Measurements from ENCODE around the gene SEC31A.
"Not testable (repeated sequence)": the region's sequence is repeated elsewhere in the genome, so short reads cannot be mapped to it uniquely, and the experiment has no call there.

The SEC31A gene

GRCh38 chr4:82850684-82851083 is 40.3 kb downstream of the SEC31A start:
- TF ChIP-seq Cebpa-rat (IDR thresholded peaks at IDR 0.05) = no peak
- Histone ChIP-seq H3K9ac (no peak overlapping the region), H3K4me1 (no peaks in the 10 kb centered on the region), H3K27me3 (no peaks in the 10 kb centered on the region), H4K20me1 (no peaks in the 10 kb centered on the region), H3K4me3 (no peak overlapping the region), H3K36me3 (peaks cover 91% of the 10 kb centered on the region), H3K9me3 (no peaks in the 10 kb centered on the region), H3K27ac (no peak overlapping the region), H3K4me2 (no peak overlapping the region)

DNA sequence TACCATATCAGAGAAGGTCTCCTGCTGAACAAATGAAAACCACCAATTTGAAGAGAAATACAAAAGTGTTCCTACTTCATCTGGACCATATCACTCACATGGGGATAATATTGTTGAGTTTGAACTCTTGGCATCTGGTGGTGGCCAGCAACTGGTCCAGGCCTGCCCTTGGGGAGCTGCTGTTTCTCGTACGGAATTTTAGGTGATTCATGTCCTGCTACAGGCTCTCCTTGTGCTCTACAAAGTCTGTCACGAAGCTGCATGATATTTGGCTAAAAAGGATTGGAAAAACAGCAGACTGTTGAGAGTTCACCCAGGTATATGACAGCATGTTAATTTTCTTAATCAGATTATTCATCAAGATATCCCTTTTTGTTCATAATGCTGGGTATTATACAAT is 42.2 kb downstream of the SEC31A start:
- 0 out of 2 replicates have a peak, but pooled peaks cover 4% of the 10 kb centered on the region for H4K20me1 ChIP-seq
- H3K27ac ChIP-seq = no peak overlapping the region
- no peaks in the 10 kb centered on the region for H3K27me3 ChIP-seq
- H3K9ac ChIP-seq = no peak overlapping the region
- no peak overlapping the region for H3K4me3 ChIP-seq
- no peak overlapping the region for H3K4me2 ChIP-seq
- TF ChIP-seq Cebpa-rat (IDR thresholded peaks at IDR 0.05) = no peak
- H3K9me3 ChIP-seq = no peaks in the 10 kb centered on the region
- no peaks in the 10 kb centered on the region for H3K4me1 ChIP-seq
- peaks cover 91% of the 10 kb centered on the region for H3K36me3 ChIP-seq

DNA sequence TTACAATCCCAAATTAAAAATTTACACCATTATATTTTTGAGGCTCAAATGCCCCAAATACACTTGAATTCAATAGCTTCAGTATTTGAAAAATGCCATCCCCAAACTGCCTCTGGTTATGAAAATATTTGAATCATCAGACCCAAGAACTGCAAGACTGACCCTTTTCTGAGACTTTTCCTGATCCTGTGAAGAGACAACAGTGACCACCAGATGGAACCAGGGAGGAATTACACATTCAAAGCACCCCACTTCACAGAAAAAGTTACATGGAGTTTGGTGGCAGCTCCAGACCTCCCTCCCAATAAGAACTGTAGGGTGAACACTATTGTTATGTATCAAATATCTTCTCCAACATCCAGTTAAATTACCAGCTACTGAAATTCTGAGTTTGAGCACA is 48.4 kb downstream of the SEC31A start:
- Histone ChIP-seq H3K36me3 (peaks cover 95% of the 10 kb centered on the region), H3K4me2 (no peak overlapping the region), H3K27me3 (no peaks in the 10 kb centered on the region), H3K4me3 (no peak overlapping the region), H4K20me1 (peaks cover 4% of the 10 kb centered on the region; the same call in 1 of the 2 replicates), H3K27ac (no peak overlapping the region), H3K9me3 (no peaks in the 10 kb centered on the region), H3K9ac (no peak overlapping the region), H3K4me1 (no peaks in the 10 kb centered on the region)
- TF ChIP-seq Cebpa-rat (IDR thresholded peaks at IDR 0.05) = no peak

DNA sequence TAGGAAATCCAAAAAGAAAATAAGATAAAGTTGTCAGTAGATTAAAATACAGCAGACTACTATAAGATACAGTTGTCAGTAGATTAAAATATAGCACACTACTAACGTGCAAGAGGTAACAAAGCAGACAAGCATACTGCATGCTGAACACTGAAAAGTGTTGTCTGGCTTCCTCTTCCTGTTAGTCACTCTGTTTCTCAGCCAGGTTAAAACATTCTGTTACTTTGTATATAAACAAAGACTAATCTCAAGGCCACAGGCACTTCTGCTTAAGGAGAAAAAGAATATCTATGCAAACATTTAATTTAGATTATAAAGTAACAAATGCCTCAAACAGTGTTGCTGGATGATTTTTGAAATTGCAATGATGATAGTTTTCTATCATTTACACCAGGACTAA is 51.3 kb downstream of the SEC31A start:
- Histone ChIP-seq H3K27me3 (no peaks in the 10 kb centered on the region), H3K9ac (no peak overlapping the region), H3K9me3 (no peaks in the 10 kb centered on the region), H3K36me3 (peaks cover 89% of the 10 kb centered on the region), H4K20me1 (peaks cover 4% of the 10 kb centered on the region; the same call in 1 of the 2 replicates), H3K4me3 (no peak overlapping the region), H3K27ac (no peak overlapping the region), H3K4me1 (no peaks in the 10 kb centered on the region), H3K4me2 (no peak overlapping the region)
- TF ChIP-seq Cebpa-rat (IDR thresholded peaks at IDR 0.05) = no peak

DNA sequence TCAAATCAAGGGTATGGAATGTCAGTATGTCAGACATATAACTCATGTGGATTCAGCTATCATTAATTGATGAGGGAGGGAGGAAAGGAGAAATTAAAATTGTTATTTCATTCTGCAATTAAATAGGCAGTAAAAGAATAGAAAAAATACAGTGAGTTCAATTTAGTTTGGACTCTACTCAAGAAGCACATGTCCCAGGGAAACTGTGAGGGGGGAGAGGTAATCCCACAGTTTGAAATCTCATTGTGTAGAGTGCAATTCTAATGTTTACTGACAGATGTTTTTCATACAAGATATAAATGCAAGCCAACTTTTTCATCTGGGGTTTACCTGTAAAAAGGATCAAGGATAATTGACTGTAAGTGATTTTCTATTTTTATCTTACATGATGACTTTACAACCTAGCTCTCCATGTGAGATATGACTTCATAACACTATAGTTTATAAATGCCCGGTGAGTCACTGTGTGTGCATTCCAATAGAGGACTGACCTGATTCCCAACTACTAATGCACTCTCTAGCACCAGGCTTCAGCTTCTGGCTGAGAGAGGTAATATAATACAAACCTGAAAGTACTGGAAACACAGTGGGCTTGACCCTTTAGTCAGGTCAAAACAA is 57.1 kb downstream of the SEC31A start:
- no peak overlapping the region for H3K9ac ChIP-seq
- no peaks in the 10 kb centered on the region for H3K27me3 ChIP-seq
- no peaks in the 10 kb centered on the region; the same call in 1 of the 2 replicates for H4K20me1 ChIP-seq
- no peak for TF ChIP-seq Cebpa-rat (IDR thresholded peaks at IDR 0.05)
- no peak overlapping the region for H3K4me2 ChIP-seq
- H3K36me3 ChIP-seq = peaks cover 69% of the 10 kb centered on the region
- peaks cover 10% of the 10 kb centered on the region; the same call in 1 of the 2 replicates for H3K9me3 ChIP-seq
- H3K4me1 ChIP-seq = no peaks in the 10 kb centered on the region
- H3K4me3 ChIP-seq = no peak overlapping the region
- H3K27ac ChIP-seq = no peak overlapping the region

GRCh38 chr4:82833060-82833459 is 57.9 kb downstream of the SEC31A start:
- not testable (repeated sequence) for H3K4me2 ChIP-seq, H3K4me1 ChIP-seq, H3K27me3 ChIP-seq, H3K27ac ChIP-seq, H3K9me3 ChIP-seq, H3K9ac ChIP-seq, H4K20me1 ChIP-seq, H3K4me3 ChIP-seq
- H3K36me3 ChIP-seq = peaks cover 69% of the 10 kb centered on the region

GRCh38 chr4:82825425-82825824 is 65.5 kb downstream of the SEC31A start:
- H3K27me3 ChIP-seq = no peaks in the 10 kb centered on the region
- H3K27ac ChIP-seq = no peak overlapping the region
- H3K9me3 ChIP-seq = no peaks in the 10 kb centered on the region
- no peak for TF ChIP-seq Cebpa-rat (IDR thresholded peaks at IDR 0.05)
- no peak overlapping the region for H3K4me2 ChIP-seq
- H3K36me3 ChIP-seq = peaks cover 92% of the 10 kb centered on the region
- no peak overlapping the region for H3K9ac ChIP-seq
- H3K4me3 ChIP-seq = no peak overlapping the region
- no peaks in the 10 kb centered on the region for H4K20me1 ChIP-seq
- H3K4me1 ChIP-seq = no peaks in the 10 kb centered on the region

DNA sequence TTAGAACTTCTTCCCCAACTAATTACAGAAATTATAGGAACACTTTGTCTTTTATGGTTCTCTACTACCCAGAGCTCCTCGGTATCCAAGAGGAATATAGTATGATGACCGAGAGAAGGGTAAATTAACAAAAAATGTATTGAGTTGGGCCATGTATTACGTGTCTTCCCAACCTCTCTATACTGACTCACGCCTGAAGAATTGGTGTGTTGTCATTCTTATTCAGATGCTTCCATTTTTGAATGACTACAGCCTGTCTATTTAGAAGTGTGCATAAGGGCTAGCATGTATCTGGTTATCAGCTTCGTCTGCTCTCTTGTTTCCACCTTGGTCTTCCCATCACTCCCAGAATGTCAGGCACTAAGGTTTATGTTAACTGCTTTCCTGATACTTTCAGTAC is 67.9 kb downstream of the SEC31A start:
- no peak for TF ChIP-seq Cebpa-rat (IDR thresholded peaks at IDR 0.05)
- Histone ChIP-seq H3K27ac (no peak overlapping the region), H3K4me3 (no peak overlapping the region), H4K20me1 (no peaks in the 10 kb centered on the region), H3K4me2 (no peak overlapping the region), H3K9ac (no peak overlapping the region), H3K27me3 (no peaks in the 10 kb centered on the region), H3K9me3 (no peaks in the 10 kb centered on the region), H3K4me1 (no peaks in the 10 kb centered on the region), H3K36me3 (peaks cover 100% of the 10 kb centered on the region)

DNA sequence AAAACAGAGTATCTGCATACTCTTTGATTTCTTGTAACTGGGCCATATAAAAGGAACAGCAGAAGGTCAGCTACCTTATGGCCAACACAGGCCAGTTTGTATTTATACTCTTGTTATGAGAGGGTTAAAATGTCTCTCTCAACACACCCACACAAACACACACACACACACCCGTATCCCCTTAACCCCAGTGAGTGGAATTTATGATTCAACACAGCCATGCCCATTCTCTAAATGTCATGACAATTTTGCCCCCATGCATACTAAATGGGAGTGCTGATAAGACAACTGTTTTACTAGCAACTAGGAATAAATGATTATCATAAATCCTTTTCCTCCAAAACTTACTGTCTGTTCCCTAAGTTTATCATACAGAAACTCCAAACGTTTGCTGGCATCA is 70.3 kb downstream of the SEC31A start:
- TF ChIP-seq Cebpa-rat (IDR thresholded peaks at IDR 0.05) = no peak
- H3K36me3 ChIP-seq = peaks cover 98% of the 10 kb centered on the region

GRCh38 chr4:82818664-82819662 is 72.0 kb downstream of the SEC31A start:
- Histone ChIP-seq H3K4me1 (no peaks in the 10 kb centered on the region), H4K20me1 (no peaks in the 10 kb centered on the region), H3K4me3 (no peak overlapping the region), H3K27ac (no peak overlapping the region), H3K9me3 (no peaks in the 10 kb centered on the region), H3K4me2 (no peak overlapping the region), H3K27me3 (no peaks in the 10 kb centered on the region), H3K36me3 (peaks cover 81% of the 10 kb centered on the region), H3K9ac (no peak overlapping the region)
- TF ChIP-seq Cebpa-rat (IDR thresholded peaks at IDR 0.05) = no peak

More for the DNA sequence above, 70.3 kb downstream of the SEC31A start:
- Histone ChIP-seq H3K9me3 (no peaks in the 10 kb centered on the region), H3K4me1 (no peaks in the 10 kb centered on the region), H3K9ac (no peak overlapping the region), H3K27me3 (no peaks in the 10 kb centered on the region), H3K4me3 (no peak overlapping the region), H4K20me1 (no peaks in the 10 kb centered on the region), H3K4me2 (no peak overlapping the region), H3K27ac (no peak overlapping the region)

DNA sequence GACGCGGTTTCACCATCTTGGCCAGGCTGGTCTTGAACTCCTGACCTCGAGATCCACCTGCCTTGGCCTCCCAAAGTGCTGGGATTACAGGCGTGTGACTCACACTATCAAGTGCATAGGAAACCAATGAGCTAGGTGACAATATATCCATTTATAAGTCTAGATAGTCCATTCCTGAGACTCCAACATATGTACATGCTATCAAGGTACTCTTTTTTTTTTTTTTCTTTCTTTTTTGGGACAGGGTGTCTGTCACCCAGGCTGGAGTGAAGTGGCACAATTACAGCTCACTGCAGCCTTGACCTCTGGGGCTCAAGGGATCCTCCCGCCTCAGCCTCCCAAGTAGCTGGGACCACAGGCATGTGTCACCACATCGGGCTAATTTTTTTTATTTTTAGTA is 74.1 kb downstream of the SEC31A start:
- not testable (repeated sequence) for H3K4me2 ChIP-seq, H3K27ac ChIP-seq, H3K27me3 ChIP-seq, H3K9ac ChIP-seq, H3K4me3 ChIP-seq, H3K9me3 ChIP-seq, H4K20me1 ChIP-seq
- Histone ChIP-seq H3K4me1 (peaks cover 12% of the 10 kb centered on the region), H3K36me3 (peaks cover 60% of the 10 kb centered on the region)
